ENCODE data around the gene PGM3. TPM values are rescaled to one million over a fixed set of nuclear protein-coding genes. Genes with fewer than 3 reads are reported as not detected.

PGM3 gene, protein sequence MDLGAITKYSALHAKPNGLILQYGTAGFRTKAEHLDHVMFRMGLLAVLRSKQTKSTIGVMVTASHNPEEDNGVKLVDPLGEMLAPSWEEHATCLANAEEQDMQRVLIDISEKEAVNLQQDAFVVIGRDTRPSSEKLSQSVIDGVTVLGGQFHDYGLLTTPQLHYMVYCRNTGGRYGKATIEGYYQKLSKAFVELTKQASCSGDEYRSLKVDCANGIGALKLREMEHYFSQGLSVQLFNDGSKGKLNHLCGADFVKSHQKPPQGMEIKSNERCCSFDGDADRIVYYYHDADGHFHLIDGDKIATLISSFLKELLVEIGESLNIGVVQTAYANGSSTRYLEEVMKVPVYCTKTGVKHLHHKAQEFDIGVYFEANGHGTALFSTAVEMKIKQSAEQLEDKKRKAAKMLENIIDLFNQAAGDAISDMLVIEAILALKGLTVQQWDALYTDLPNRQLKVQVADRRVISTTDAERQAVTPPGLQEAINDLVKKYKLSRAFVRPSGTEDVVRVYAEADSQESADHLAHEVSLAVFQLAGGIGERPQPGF
- 135 TPM for total RNA-seq

DNA sequence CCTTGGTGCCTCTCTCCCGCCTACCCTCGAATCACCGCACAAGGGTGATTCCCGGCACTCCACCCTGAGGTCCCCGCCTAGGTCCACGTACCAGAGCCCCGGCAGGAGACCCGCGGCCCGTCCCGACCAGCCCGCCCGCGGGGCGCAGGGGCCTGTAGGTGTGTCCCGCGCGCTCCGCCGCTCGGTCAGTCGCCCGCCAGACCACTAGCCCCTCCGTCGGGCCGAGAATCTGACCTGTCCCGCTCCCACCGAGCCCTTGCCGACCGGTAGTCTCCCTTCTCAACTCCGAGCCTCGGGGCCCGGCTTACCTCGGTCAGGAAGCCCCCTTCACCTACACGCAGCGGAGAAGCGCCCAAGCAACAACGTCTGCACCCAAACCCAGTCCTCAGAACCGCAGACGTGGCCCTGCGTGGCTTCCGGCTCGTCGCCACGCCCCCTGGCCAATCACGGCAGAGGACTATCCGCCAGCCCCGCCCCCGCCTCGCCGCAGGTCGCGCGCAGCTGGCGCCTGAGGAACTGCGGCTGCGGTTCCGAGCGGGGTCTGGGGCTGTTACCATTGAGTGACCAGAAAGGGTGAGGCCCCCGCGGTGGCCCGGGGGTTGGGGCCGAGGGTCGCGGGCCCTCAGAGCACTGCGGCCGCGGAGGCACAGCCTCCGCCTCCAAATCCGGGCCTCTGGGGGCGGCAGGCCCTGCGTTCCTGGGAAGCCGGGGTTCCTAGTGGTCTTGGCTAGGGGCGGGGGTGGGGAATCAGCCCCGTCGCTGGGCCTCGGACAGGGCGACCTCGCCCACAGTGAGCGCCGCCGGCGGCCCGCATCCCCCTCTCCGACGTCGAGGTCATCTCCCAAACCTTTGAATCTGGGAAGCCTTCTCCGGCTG lies at the start of gene PGM3, which contains the start of gene RWDD2A:
Gene PGM3 (minus strand): TSS at position 395 of the 876 bp plus-strand sequence. CDS start 2,253 bp downstream, outside the sequence.
Gene RWDD2A (plus strand): TSS at position 487 of the 876 bp plus-strand sequence. CDS start 1,095 bp downstream, outside the sequence.

Other genes with a start within 250 kb of the PGM3 start
- 25.6 TPM for gene UBE3D, start 127.4 kb downstream of the PGM3 start, total RNA-seq
- gene DOP1A, start 125.6 kb downstream of the PGM3 start, total RNA-seq, result 85.2 TPM
- 7.6 TPM for gene RWDD2A, start 92 bp upstream of the PGM3 start, total RNA-seq
- gene ME1, start 237.8 kb upstream of the PGM3 start, total RNA-seq, result 17.9 TPM

All from camera-type eye (tissue), 1 donor.